Activated T-helper 1 cell treated with anti-CD3 and anti-CD28 coated beads, Interleukin-12 subunit alpha, Interleukin-12 subunit beta, Interleukin-2, Interleukin-4 antibody, amounts not matched to agents 30 ng/mL and 10 ng/mL and 1 ng/mL, durations not matched to agents 14 hours and 24 hours and 36 hours (primary cell): Measurements from ENCODE around the gene RDH13. TPM values are rescaled to one million over a fixed set of nuclear protein-coding genes. Genes with fewer than 3 reads are reported as not detected.
"Not testable (repeated sequence)": the region's sequence is repeated elsewhere in the genome, so short reads cannot be mapped to it uniquely, and the experiment has no call there.

Experiments
- DNase-seq: peaks from one replicate; pipeline ENCODE4 v3.0.0; 2021; ENCODE audit warnings: low spot score
- H3K27ac Mint-ChIP-seq: one replicate; pipeline ENCODE4 v1.8.0; 2021; ENCODE audit warnings: mild to moderate bottlenecking, mixed read lengths
- H3K27me3 Mint-ChIP-seq: one replicate; pipeline ENCODE4 v1.8.0; 2022; ENCODE audit warnings: mild to moderate bottlenecking, moderate library complexity, mixed read lengths; ENCODE audit not compliant: insufficient read depth
- H3K36me3 Mint-ChIP-seq: one replicate; pipeline ENCODE4 v1.8.0; 2021; ENCODE audit warnings: low read depth, mixed read lengths
- H3K4me1 Mint-ChIP-seq: one replicate; pipeline ENCODE4 v1.8.0; 2021; ENCODE audit warnings: low read depth, mixed read lengths
- H3K4me3 Mint-ChIP-seq: one replicate; pipeline ENCODE4 v1.8.0; 2021; ENCODE audit warnings: mild to moderate bottlenecking, moderate library complexity, mixed read lengths
- H3K9me3 Mint-ChIP-seq: one replicate; pipeline ENCODE4 v1.8.0; 2021; ENCODE audit warnings: mixed read lengths
- intact Hi-C: fragments of 100-400 bp; cut with micrococcal nuclease; formaldehyde crosslinking; loops from one replicate; pipeline ENCODE4 v1.15.1; 2024
- total RNA-seq: library from RNA; stranded (reverse); gene quantifications from 2 replicates; pipeline ENCODE4 v1.2.3, GENCODE V29; 2022

The RDH13 gene
- total RNA-seq = 21.7 and 26.4 TPM in 2 replicates

DNA sequence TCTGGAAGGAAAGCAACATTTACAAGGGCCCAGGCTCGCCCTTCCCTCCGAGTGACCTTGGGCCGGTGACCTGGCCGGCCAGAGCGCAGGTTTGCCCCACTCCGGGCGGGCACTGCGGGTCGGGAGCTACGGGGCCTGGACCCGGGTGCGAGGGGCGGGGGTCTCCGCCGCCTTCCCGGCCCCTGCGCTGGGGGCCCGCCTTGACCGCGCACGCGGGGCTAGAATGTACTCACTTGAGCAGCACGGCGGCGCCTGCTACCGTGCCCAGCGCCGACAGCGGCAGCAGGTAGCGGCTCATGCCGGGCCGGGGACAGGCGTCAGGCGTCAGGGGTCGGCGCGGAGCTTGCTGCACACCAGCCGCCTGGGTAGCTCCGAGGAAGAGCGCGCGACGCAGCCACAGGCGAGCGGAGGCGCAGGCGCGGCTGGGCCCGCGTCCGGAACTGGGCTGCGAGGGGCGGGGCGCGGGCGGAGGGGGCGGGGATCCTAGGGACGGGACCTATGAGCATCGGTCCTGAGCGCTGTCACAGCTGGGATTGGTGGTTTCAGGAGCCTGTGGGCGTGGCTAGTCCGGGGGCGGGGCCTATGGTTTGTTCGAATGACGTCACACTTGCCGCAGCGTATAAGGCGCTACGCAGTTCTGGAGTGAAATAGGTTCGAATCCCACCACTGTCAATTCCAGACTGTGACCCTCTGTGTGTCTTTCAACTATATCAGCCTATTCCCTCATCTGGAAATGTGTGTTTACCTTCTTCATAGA, at the start of gene RDH13:
Gene RDH13 (minus strand): TSS at position 414 of the 757 bp plus-strand sequence. CDS start 116 bp downstream, at position 298.
- H3K9me3 Mint-ChIP-seq = no peaks in the 10 kb centered on the region
- intact Hi-C loops = loop anchor here (1.0 to 5.0 kb wide), 9 partner anchors 18 to 1079 kb away; partner anchors contain the start of genes PPP1R12C, RPL28 and ZNF444
- H3K4me3 Mint-ChIP-seq = peak within 1 kb of the TSS; percentile 89
- H3K27me3 Mint-ChIP-seq = peaks cover 18% of the 10 kb centered on the region
- H3K36me3 Mint-ChIP-seq = peaks cover 15% of the 10 kb centered on the region
- DNase-seq = peak; percentile 96
- peaks cover 12% of the 10 kb centered on the region for H3K4me1 Mint-ChIP-seq
- H3K27ac Mint-ChIP-seq = peak within 1 kb of the TSS; percentile 75

DNA sequence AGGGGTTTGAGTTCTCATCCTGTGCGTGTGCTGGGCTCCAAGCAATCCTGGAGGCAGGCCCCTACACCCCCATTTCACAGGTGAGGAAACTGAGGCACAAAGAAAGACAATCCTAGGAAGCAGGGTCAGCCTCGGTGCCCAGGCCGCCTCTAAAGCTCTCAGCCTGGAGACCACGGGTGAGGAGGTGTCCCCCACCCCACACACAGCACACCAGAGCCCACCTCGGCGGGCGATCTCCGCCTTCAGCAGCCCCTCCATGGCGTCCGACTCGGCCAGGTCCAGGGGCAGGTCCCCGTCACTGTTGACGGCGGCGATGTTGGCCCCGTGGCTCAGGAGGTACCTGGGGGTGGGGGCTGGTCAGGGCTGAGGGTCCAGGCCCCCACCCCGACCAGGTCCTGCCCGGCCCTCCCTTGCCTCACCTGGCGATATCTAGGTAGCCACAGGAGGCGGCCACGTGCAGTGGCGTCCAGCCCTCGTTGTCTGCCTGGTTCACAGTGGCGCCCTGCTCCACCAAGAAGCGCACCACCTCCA, 49.4 kb upstream of the RDH13 start:
- Mint-ChIP-seq H3K9me3 (no peaks in the 10 kb centered on the region), H3K36me3 (peaks cover 21% of the 10 kb centered on the region)

GRCh38 chr19:55111238-55111831, 48.4 kb upstream of the RDH13 start:
- H3K9me3 Mint-ChIP-seq = no peaks in the 10 kb centered on the region
- peaks cover 14% of the 10 kb centered on the region for H3K4me1 Mint-ChIP-seq
- no peak overlapping the region for H3K4me3 Mint-ChIP-seq
- H3K36me3 Mint-ChIP-seq = peaks cover 21% of the 10 kb centered on the region
- intact Hi-C loops = loop anchor here (10.0 kb wide), 1 partner anchor 193 kb away; no protein-coding TSS in a partner anchor
- no peak overlapping the region for H3K27ac Mint-ChIP-seq
- DNase-seq = no peak
- H3K27me3 Mint-ChIP-seq = no peaks in the 10 kb centered on the region

More for the DNA sequence above, 49.4 kb upstream of the RDH13 start:
- Mint-ChIP-seq H3K27ac (no peak overlapping the region), H3K27me3 (no peaks in the 10 kb centered on the region), H3K4me3 (no peak overlapping the region), H3K4me1 (peaks cover 19% of the 10 kb centered on the region)
- intact Hi-C loops = loop anchor here (10.0 kb wide), 1 partner anchor 192 kb away; no protein-coding TSS in a partner anchor
- DNase-seq = no peak

DNA sequence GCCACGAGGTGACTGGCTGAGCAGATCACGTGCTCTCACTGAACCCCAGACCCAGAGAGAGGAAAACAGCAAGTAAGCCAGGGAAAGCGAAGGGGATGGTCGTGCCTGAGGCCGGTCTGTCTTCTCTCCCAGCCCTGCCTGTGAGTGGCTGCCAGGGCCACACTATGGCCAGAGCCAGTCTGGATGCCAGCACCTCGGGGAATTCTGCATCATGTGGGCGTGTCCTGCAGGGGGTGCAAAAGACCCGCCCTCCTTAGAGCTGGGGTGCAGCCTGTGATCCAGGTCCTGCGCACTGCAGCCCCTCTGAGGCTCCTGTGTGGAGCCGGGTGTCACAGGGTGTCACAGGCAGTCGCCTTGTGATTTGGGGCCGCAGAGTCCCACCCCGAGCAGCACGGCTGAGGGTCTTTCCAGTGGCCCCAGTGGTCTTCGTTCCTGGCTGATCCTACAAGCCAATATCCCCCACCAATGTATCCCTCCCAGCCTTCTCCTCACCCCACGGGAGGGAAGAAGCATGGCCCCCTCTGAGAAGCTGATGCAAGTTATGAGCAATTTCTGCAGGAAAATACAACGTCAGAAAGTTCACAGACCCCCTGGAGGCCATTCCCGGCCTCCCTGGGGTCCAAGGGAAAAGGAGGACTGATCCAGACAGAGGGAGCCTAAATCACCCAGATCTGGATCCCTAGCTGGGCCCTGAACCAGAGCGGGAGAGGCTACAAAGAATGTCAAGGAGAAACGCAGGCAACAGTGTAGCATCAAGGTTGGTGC, 46.8 kb upstream of the RDH13 start:
- intact Hi-C loops = loop anchor here (10.0 kb wide), 1 partner anchor 195 kb away; no protein-coding TSS in a partner anchor
- H3K9me3 Mint-ChIP-seq = no peaks in the 10 kb centered on the region
- H3K27ac Mint-ChIP-seq = no peak overlapping the region
- peaks cover 24% of the 10 kb centered on the region for H3K36me3 Mint-ChIP-seq
- H3K4me3 Mint-ChIP-seq = no peak overlapping the region
- H3K4me1 Mint-ChIP-seq = no peaks in the 10 kb centered on the region
- DNase-seq = no peak
- no peaks in the 10 kb centered on the region for H3K27me3 Mint-ChIP-seq

DNA sequence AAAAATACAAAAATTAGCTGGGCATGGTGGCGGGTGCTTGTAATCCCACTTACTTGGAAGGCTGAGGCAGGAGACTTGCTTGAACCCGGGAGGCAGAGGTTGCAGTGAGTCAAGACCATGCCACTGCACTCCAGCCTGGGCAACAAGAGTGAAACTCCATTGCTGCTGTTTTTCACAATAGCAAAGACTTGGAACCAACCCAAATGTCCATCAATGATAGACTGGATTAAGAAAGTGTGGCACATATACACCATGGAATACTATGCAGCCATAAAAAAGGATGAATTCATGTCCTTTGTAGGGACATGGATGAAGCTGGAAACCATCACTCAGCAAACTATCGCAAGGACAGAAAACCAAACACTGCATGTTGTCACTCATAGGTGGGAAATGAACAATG, 44.3 kb upstream of the RDH13 start:
- H3K27ac Mint-ChIP-seq, H3K9me3 Mint-ChIP-seq, intact Hi-C loops, DNase-seq, H3K27me3 Mint-ChIP-seq, H3K4me1 Mint-ChIP-seq, H3K4me3 Mint-ChIP-seq: not testable (repeated sequence)
- H3K36me3 Mint-ChIP-seq = peaks cover 34% of the 10 kb centered on the region

DNA sequence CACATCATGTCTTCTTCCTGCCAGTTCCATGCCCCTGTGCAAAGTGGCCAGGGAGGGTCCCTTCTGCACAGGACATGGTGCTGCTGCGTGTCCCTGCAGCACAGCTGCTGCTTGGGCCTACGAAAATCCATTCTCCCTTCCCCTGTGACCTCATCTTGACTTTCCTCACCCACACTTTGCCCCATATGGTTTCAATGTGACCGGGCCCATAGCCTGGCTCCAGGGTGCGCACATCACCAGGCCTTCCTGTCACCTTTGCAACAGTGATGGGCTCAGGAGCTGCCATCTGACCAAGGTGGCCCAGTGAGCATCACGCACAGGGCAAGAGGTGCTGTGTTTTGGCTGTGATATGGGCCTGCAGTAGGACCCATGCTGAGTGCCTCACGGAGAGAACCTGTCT, 43.6 kb upstream of the RDH13 start:
- Mint-ChIP-seq H3K9me3 (peaks cover 3% of the 10 kb centered on the region), H3K4me3 (no peak overlapping the region), H3K27me3 (no peaks in the 10 kb centered on the region), H3K4me1 (no peaks in the 10 kb centered on the region), H3K36me3 (peaks cover 38% of the 10 kb centered on the region), H3K27ac (no peak overlapping the region)
- no peak for DNase-seq
- intact Hi-C loops = no loop called here

DNA sequence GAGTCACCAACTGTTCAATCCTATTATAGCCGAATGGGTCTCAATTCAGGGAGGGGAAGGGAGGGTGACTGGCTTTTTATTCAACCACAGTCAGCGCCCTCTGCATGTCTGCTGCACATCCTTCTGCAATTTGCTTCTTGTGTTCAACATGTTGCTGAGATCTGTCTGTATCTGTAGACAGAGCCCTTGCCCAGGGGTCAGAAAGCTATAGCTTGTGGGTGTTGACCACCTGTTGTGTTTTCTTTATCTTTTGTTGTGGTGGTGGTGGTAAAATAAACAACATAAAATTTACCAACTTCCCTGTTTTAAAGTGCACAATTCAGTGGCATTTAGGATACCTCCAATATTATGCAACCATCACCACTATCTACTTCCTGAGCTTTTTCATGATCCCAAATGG, 42.3 kb upstream of the RDH13 start:
- H3K27ac Mint-ChIP-seq = no peak overlapping the region
- peaks cover 36% of the 10 kb centered on the region for H3K36me3 Mint-ChIP-seq
- peaks cover 3% of the 10 kb centered on the region for H3K9me3 Mint-ChIP-seq
- H3K4me1 Mint-ChIP-seq = no peaks in the 10 kb centered on the region
- H3K27me3 Mint-ChIP-seq = no peaks in the 10 kb centered on the region
- H3K4me3 Mint-ChIP-seq = no peak overlapping the region
- intact Hi-C loops = no loop called here
- DNase-seq = no peak

GRCh38 chr19:55103190-55103589, 40.2 kb upstream of the RDH13 start:
- peaks cover 30% of the 10 kb centered on the region for H3K36me3 Mint-ChIP-seq
- H3K9me3 Mint-ChIP-seq = peaks cover 3% of the 10 kb centered on the region
- intact Hi-C loops = no loop called here

DNA sequence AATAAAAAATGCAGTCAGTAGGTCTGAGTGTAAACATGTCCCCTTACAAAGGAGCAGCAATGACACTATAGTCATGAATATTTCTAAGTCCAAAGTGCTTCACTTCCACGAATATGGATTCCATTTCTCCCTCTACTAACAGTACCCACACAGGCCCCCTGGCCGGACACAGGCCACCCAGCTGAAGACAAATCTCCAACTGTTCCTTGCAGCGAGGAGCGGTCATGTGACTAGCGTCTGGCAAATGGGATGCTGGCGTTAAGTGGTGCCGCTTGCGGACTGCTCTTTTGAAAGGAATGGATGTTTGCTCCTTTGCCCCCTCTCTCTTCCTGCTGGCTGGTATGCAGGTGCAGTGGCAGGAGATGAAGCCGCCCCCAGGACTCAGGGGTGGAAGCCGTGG, 38.3 kb upstream of the RDH13 start:
- H3K27ac Mint-ChIP-seq = no peak overlapping the region
- no peak overlapping the region for H3K4me3 Mint-ChIP-seq
- H3K36me3 Mint-ChIP-seq = peaks cover 24% of the 10 kb centered on the region
- H3K9me3 Mint-ChIP-seq = peaks cover 3% of the 10 kb centered on the region
- H3K4me1 Mint-ChIP-seq = no peaks in the 10 kb centered on the region
- intact Hi-C loops = no loop called here
- no peak for DNase-seq
- no peaks in the 10 kb centered on the region for H3K27me3 Mint-ChIP-seq

More at GRCh38 chr19:55103190-55103589, 40.2 kb upstream of the RDH13 start:
- Mint-ChIP-seq H3K4me3 (no peak overlapping the region), H3K27ac (no peak overlapping the region), H3K27me3 (no peaks in the 10 kb centered on the region), H3K4me1 (no peaks in the 10 kb centered on the region)
- no peak for DNase-seq

GRCh38 chr19:55099557-55100506, 36.9 kb upstream of the RDH13 start:
- no peak overlapping the region for H3K4me3 Mint-ChIP-seq
- peaks cover 3% of the 10 kb centered on the region for H3K9me3 Mint-ChIP-seq
- peak overlapping the region; percentile 43 for H3K27ac Mint-ChIP-seq
- H3K4me1 Mint-ChIP-seq = no peaks in the 10 kb centered on the region
- H3K27me3 Mint-ChIP-seq = no peaks in the 10 kb centered on the region
- intact Hi-C loops = no loop called here
- peaks cover 20% of the 10 kb centered on the region for H3K36me3 Mint-ChIP-seq
- no peak for DNase-seq

DNA sequence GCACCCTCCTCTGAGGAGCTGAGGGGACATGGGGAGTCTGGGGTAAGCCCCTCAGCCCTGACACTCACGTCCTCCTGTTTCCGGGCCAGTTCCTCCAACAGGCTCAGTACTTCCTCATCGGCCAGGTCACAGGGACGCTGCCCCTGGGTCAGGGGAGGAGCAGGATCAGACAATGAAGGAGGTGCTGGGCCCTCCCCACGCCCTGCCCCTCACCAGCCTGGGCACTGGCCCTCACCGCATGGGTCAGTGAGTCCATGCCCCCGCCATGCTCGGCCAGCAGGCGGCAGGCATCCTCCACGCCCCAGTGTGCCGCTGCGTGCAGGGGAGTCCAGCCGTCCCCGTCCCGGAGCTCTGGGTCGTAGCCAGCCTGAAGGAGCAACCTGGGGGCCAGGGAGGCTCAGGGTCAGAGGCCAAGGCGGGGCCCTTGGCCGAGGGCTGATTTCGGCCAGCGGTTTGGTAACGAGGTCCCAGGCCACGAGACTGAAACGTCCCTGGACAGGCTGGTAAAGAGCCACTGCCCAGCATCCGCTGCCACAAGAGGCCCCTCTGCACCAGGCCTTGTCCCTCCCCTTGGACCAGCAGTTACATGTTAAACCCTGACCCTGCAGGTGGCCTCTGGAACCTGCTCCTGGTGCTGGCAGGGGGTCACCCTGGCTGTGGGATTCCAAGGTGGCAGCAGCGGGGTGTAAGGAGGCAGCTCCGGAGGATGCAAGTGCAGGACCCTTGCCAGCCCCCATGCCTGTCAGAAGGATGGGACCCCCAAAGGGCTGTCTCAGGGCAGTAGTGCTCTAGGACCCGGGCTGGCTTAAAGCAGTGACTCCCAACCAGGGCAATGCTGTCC, 36.0 kb upstream of the RDH13 start:
- no peak overlapping the region for H3K27ac Mint-ChIP-seq
- no peak overlapping the region for H3K4me3 Mint-ChIP-seq
- no peaks in the 10 kb centered on the region for H3K27me3 Mint-ChIP-seq
- H3K9me3 Mint-ChIP-seq = peaks cover 3% of the 10 kb centered on the region
- intact Hi-C loops = no loop called here
- no peak for DNase-seq
- no peaks in the 10 kb centered on the region for H3K4me1 Mint-ChIP-seq
- peaks cover 22% of the 10 kb centered on the region for H3K36me3 Mint-ChIP-seq
